Fibroblast of villous mesenchyme (primary cell): Measurements from ENCODE around the gene SMIM35. TPM values are rescaled to one million over a fixed set of nuclear protein-coding genes. Genes with fewer than 3 reads are reported as not detected.
"Not testable (repeated sequence)": the region's sequence is repeated elsewhere in the genome, so short reads cannot be mapped to it uniquely, and the experiment has no call there.

Source experiments
- DNase-seq: peaks from one replicate; pipeline ENCODE4 v3.0.0-alpha.2; 2010; ENCODE audit warnings: low read depth
- H3K4me3 ChIP-seq: 2 replicates; pipeline ENCODE4 v1.5.1; 2011; ENCODE audit warnings: low read depth, mild to moderate bottlenecking, low read length
- total RNA-seq: library from RNA; depleted of rRNA; stranded (reverse); fragments of >200 nt; gene quantifications from 2 replicates; pipeline ENCODE4 v1.2.3, GENCODE V29; 2012
- TF ChIP-seq, protein P1 (sequence below): IDR thresholded peaks from 2 replicates; pipeline ENCODE4 v1.5.1; 2012; ENCODE audit warnings: low read depth, mild to moderate bottlenecking, low read length; ENCODE audit not compliant: insufficient read depth

SMIM35 gene
- total RNA-seq, 1 donor, result not detected

DNA sequence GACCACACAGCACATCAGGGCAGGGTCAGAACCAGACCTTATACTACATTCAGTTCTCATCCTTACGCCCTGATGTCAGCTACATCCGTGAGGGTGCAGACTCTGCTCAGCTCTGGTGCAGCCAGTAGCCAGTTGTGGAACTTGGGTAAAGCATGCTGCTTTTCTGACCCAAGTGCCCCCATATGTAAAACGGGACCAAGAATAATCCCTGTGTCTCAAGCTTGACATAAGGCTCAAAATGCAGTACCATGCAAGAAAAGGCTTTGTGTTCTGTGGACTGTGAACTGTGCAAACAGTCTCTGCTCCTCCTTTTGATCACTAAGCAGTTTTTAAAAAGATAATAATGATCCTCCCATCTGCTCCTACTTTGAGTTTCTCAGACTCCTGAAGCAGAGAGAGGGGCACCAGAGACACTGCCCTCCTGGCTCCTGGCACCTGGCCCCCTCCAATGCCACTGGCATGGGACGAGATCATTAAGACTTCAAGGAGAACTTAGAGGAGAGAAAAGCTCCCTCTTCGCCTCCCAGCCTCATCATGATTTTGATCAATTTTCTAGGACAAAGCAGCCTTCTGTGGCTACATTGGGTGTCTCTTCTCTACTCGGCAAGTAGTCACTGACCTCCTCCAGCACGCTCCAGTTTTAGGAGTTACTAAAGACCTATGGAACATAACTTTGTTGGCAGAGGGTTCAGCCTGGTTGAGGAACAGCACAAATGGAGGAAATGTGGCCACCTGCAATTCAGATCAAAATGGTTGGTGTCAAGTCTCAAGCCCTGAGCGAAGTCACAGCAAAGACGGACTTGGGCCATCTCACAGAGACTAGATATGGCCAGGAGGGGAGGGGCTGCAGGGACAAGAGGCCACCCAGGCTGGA, 76.7 kb downstream of the SMIM35 start:
- TF ChIP-seq, protein P1, sequence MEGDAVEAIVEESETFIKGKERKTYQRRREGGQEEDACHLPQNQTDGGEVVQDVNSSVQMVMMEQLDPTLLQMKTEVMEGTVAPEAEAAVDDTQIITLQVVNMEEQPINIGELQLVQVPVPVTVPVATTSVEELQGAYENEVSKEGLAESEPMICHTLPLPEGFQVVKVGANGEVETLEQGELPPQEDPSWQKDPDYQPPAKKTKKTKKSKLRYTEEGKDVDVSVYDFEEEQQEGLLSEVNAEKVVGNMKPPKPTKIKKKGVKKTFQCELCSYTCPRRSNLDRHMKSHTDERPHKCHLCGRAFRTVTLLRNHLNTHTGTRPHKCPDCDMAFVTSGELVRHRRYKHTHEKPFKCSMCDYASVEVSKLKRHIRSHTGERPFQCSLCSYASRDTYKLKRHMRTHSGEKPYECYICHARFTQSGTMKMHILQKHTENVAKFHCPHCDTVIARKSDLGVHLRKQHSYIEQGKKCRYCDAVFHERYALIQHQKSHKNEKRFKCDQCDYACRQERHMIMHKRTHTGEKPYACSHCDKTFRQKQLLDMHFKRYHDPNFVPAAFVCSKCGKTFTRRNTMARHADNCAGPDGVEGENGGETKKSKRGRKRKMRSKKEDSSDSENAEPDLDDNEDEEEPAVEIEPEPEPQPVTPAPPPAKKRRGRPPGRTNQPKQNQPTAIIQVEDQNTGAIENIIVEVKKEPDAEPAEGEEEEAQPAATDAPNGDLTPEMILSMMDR, result no peak
- no peak for DNase-seq
- no peak overlapping the region for H3K4me3 ChIP-seq

DNA sequence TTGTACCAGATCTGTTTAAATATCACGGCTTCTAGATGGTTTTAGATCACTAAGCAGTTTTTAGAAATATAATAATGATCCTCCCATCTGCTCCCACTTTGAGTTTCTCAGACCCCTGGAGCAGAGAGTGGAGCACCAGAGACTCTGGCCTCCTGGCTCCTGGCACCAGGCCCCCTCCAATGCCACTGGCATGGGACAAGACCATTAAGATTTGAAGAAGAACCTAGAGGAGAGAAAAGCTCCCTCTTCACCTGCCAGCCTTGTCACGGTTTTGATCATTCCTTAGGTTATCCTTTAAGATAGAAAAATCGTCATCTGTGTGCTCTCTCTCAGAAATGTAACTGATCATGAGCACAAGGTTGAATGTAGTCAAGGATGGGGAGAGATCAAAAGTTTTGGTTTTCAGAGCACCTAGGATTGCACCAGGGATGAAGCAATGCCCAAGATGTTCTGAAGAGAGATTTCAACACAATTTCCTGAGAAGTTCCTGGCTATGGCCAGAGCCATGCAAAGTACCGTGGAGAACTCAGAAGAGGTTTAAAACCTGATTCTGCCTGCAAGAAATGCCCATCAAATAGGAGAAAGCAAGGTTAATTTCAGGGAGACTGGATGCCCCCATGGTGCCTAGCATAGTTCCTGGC, 78.4 kb downstream of the SMIM35 start:
- TF ChIP-seq, protein P1, result no peak
- no peak for DNase-seq
- H3K4me3 ChIP-seq, result no peak overlapping the region

DNA sequence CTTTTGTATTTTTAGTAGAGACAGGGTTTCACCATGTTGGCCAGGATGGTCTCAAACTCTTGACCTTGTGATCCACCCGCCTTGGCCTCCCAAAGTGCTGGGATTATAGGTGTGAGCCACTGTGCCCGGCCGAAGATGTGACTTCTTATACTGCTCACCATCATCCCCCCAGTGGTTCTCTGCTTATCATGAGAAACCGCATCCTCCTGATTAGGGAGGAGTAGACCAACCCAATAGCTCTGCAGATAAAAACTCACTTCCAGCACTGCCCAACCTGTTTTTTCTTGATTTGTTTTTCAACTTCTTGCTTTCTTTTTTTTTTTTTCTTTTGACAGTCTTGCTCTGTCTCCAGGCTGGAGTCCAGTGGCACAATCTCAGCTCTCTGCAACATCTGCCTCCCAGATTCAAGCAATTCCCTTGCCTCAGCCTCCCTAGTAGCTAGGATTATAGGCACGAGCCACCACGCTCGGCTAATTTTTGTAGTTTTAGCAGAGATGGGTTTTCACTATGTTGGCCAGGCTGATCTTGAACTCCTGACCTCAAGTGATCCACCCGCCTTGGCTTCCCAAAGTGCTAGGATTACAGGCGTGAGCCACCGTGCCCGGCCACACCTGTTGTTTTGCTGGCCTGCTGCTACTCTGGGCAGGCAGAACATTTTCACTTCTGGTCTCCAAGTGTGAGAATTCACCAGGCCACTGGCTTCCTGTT, 79.0 kb downstream of the SMIM35 start:
- not testable (repeated sequence) for DNase-seq, H3K4me3 ChIP-seq

- no peak for DNase-seq
- TF ChIP-seq, protein P1, result no peak
- no peak overlapping the region for H3K4me3 ChIP-seq
Measured at GRCh38 chr11:118007040-118007439, 79.7 kb downstream of the SMIM35 start.

GRCh38 chr11:118006153-118006534, 80.6 kb downstream of the SMIM35 start:
- no peak overlapping the region for H3K4me3 ChIP-seq
- TF ChIP-seq, protein P1, result no peak
- DNase-seq, result no peak

- no peak overlapping the region for H3K4me3 ChIP-seq
- DNase-seq, result no peak
- TF ChIP-seq, protein P1, result no peak
Measured at GRCh38 chr11:118005224-118006152, 81.3 kb downstream of the SMIM35 start.
